Trophoblast cell (in vitro differentiated cells and primary cell): ENCODE measurements around the gene PRPH2.

Experiments
- DNase-seq, 2 donors: peaks; one replicate each; pipeline ENCODE4 v3.0.0-alpha.2; 2016
- H2AFZ ChIP-seq: 2 replicates; pipeline ENCODE4 v1.6.1; 2013; ENCODE audit warnings: low read length, moderate library complexity, mild to moderate bottlenecking; ENCODE audit not compliant: insufficient read depth, poor library complexity
- H2AK5ac ChIP-seq: 2 replicates; pipeline ENCODE4 v1.6.1; 2013; ENCODE audit warnings: mild to moderate bottlenecking, low read length
- H2BK120ac ChIP-seq: 2 replicates; pipeline ENCODE4 v1.6.1; 2013; ENCODE audit warnings: low read length, mild to moderate bottlenecking, moderate library complexity; ENCODE audit not compliant: insufficient read depth, poor library complexity
- H2BK12ac ChIP-seq: 2 replicates; pipeline ENCODE4 v1.6.1; 2013; ENCODE audit warnings: mild to moderate bottlenecking, low read length, moderate library complexity
- H2BK5ac ChIP-seq: 2 replicates; pipeline ENCODE4 v1.6.1; 2013; ENCODE audit warnings: low read length, low read depth, moderate library complexity, mild to moderate bottlenecking; ENCODE audit not compliant: poor library complexity
- H3K14ac ChIP-seq: 2 replicates; pipeline ENCODE4 v1.6.1; 2013; ENCODE audit warnings: mild to moderate bottlenecking, low read length
- H3K18ac ChIP-seq: 2 replicates; pipeline ENCODE4 v1.6.1; 2013; ENCODE audit warnings: mild to moderate bottlenecking, low read length
- H3K23ac ChIP-seq: 2 replicates; pipeline ENCODE4 v1.6.1; 2013; ENCODE audit warnings: low read length
- H3K27ac ChIP-seq: 2 replicates; pipeline ENCODE4 v1.5.1; 2013; ENCODE audit warnings: low read depth, mild to moderate bottlenecking, inconsistent platforms, low read length, moderate library complexity
- H3K27me3 ChIP-seq: 2 replicates; pipeline ENCODE4 v1.6.1; 2013; ENCODE audit warnings: inconsistent platforms, mild to moderate bottlenecking, low read length, moderate library complexity; ENCODE audit not compliant: insufficient read depth
- H3K36me3 ChIP-seq, 2 experiments: 1 replicate in 1 of 2; 2 replicates in 1 of 2; pipeline ENCODE4 v1.6.1; 2013; ENCODE audit warnings: low read length in 2 of 2, mild to moderate bottlenecking in 2 of 2, moderate library complexity in 1 of 2; ENCODE audit not compliant: insufficient read depth in 2 of 2, control insufficient read depth in 1 of 2
- H3K4ac ChIP-seq: 2 replicates; pipeline ENCODE4 v1.6.1; 2013; ENCODE audit warnings: low read depth, mild to moderate bottlenecking, low read length, moderate library complexity
- H3K4me1 ChIP-seq, 2 experiments: 1 replicate in 1 of 2; 2 replicates in 1 of 2; pipeline ENCODE4 v1.6.1; 2013; ENCODE audit warnings: low read length in 2 of 2, mild to moderate bottlenecking in 2 of 2, moderate library complexity in 1 of 2; ENCODE audit not compliant: insufficient read depth in 2 of 2, control insufficient read depth in 1 of 2
- H3K4me2 ChIP-seq: 2 replicates; pipeline ENCODE4 v1.6.1; 2013; ENCODE audit warnings: inconsistent platforms, mild to moderate bottlenecking, low read length, moderate library complexity
- H3K4me3 ChIP-seq: 2 replicates; pipeline ENCODE4 v1.5.1; 2013; ENCODE audit warnings: mild to moderate bottlenecking, low read depth, low read length, inconsistent platforms
- H3K79me1 ChIP-seq: one replicate; pipeline ENCODE4 v1.6.1; 2013; ENCODE audit warnings: low read length
- H3K79me2 ChIP-seq: 2 replicates; pipeline ENCODE4 v1.6.1; 2013; ENCODE audit warnings: low read length, mild to moderate bottlenecking; ENCODE audit not compliant: control insufficient read depth, insufficient read depth, poor library complexity
- H3K9ac ChIP-seq: 2 replicates; pipeline ENCODE4 v1.6.1; 2013; ENCODE audit warnings: mild to moderate bottlenecking, low read length
- H3K9me3 ChIP-seq: 2 replicates; pipeline ENCODE4 v1.6.1; 2013; ENCODE audit warnings: low read depth, mild to moderate bottlenecking, control low read depth, inconsistent platforms, low read length; ENCODE audit not compliant: insufficient read depth
- H4K12ac ChIP-seq: 2 replicates; pipeline ENCODE4 v1.6.1; 2013; ENCODE audit warnings: low read depth, mild to moderate bottlenecking, low read length, moderate library complexity
- H4K8ac ChIP-seq: 2 replicates; pipeline ENCODE4 v1.6.1; 2013; ENCODE audit warnings: low read depth, mild to moderate bottlenecking, low read length, moderate library complexity
- H4K91ac ChIP-seq: one replicate; pipeline ENCODE4 v1.6.1; 2013; ENCODE audit warnings: low read depth, mild to moderate bottlenecking, low read length, moderate library complexity
- WGBS: extraction: QIAGEN DNeasy Blood & Tissue Kit; methylation state at CpG from one replicate; pipeline ENCODE4 v1.1.7; 2013; ENCODE audit warnings: missing lambda C conversion rate; ENCODE audit not compliant: insufficient read length, insufficient coverage; ENCODE audit errors: extremely low coverage; 5-methylcytosine and 5-hydroxymethylcytosine counted together

The PRPH2 gene

GRCh38 chr6:42693725-42694323 lies 28.6 kb downstream of the PRPH2 start:
- no peak overlapping the region for H2BK5ac ChIP-seq
- H3K18ac ChIP-seq, result no peak overlapping the region
- H3K79me1 ChIP-seq, result no peaks in the 10 kb centered on the region
- no peak overlapping the region for H4K8ac ChIP-seq
- H2AFZ ChIP-seq, result no peak overlapping the region
- peaks cover 16 to 24% of the 10 kb centered on the region in 2 experiments for H3K36me3 ChIP-seq
- H3K9me3 ChIP-seq, result peaks cover 2% of the 10 kb centered on the region
- no peak overlapping the region for H4K91ac ChIP-seq
- no peak overlapping the region for H2BK120ac ChIP-seq
- H3K4me1 ChIP-seq, result peaks cover 0 to 4% of the 10 kb centered on the region in 2 experiments
- H4K12ac ChIP-seq, result no peak overlapping the region
- no CpG with 5 or more reads among the region's 2 CpGs for WGBS
- no peaks in the 10 kb centered on the region for H3K27me3 ChIP-seq
- no peak overlapping the region for H3K23ac ChIP-seq
- H3K79me2 ChIP-seq, result no peaks in the 10 kb centered on the region
- no peak overlapping the region for H3K27ac ChIP-seq
- no peak overlapping the region for H3K14ac ChIP-seq
- no peak for DNase-seq
- H2AK5ac ChIP-seq, result no peak overlapping the region
- H3K4ac ChIP-seq, result no peak overlapping the region
- H3K9ac ChIP-seq, result no peak overlapping the region
- no peak overlapping the region for H3K4me2 ChIP-seq
- H2BK12ac ChIP-seq, result no peak overlapping the region
- no peak overlapping the region for H3K4me3 ChIP-seq

GRCh38 chr6:42692137-42692911 lies 30.1 kb downstream of the PRPH2 start:
- Histone ChIP-seq H4K8ac (no peak overlapping the region), H3K4me1 (peaks cover 0 to 4% of the 10 kb centered on the region in 2 experiments), H3K27ac (no peak overlapping the region), H3K4me2 (no peak overlapping the region), H3K23ac (no peak overlapping the region), H2BK12ac (no peak overlapping the region), H2BK120ac (no peak overlapping the region), H3K79me1 (no peaks in the 10 kb centered on the region), H2AFZ (no peak overlapping the region), H3K18ac (no peak overlapping the region), H3K4ac (no peak overlapping the region), H3K79me2 (no peaks in the 10 kb centered on the region), H3K9ac (no peak overlapping the region), H3K14ac (no peak overlapping the region), H3K27me3 (no peaks in the 10 kb centered on the region), H4K12ac (no peak overlapping the region), H2AK5ac (no peak overlapping the region), H3K4me3 (no peak overlapping the region), H2BK5ac (no peak overlapping the region), H3K9me3 (peaks cover under 1% of the 10 kb centered on the region), H4K91ac (no peak overlapping the region), H3K36me3 (peaks cover 19 to 30% of the 10 kb centered on the region in 2 experiments)
- no peak for DNase-seq
- WGBS, result no CpG with 5 or more reads among the region's 4 CpGs

DNA sequence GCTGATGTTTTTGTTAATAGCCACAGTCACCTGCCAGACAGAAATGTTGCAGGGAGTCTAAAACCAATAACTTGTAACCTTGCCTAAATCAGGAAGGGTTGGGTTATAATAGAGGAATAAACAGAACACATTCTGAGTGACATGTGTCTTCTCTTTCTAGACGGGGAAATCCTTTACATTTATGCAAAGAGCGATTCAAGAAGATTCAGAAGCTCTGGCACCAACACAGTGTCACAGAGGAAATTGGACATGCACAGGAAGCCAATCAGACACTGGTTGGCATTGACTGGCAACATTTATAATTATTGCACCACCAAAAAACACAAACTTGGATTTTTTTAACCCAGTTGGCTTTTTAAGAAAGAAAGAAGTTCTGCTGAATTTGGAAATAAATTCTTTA lies 31.5 kb downstream of the PRPH2 start:
- no peak overlapping the region for H3K4me3 ChIP-seq
- no peak overlapping the region for H3K4ac ChIP-seq
- H2AFZ ChIP-seq, result no peak overlapping the region
- no peak overlapping the region for H3K4me2 ChIP-seq
- no peaks in the 10 kb centered on the region for H3K79me1 ChIP-seq
- no peaks in the 10 kb centered on the region for H3K4me1 ChIP-seq
- H3K14ac ChIP-seq, result no peak overlapping the region
- H4K91ac ChIP-seq, result no peak overlapping the region
- no peak overlapping the region for H3K27ac ChIP-seq
- no peak overlapping the region for H2BK120ac ChIP-seq
- no peaks in the 10 kb centered on the region for H3K9me3 ChIP-seq
- H4K12ac ChIP-seq, result no peak overlapping the region
- H4K8ac ChIP-seq, result no peak overlapping the region
- H3K18ac ChIP-seq, result no peak overlapping the region
- DNase-seq, result no peak
- no peaks in the 10 kb centered on the region for H3K27me3 ChIP-seq
- peaks cover 29 to 33% of the 10 kb centered on the region in 2 experiments for H3K36me3 ChIP-seq
- no peak overlapping the region for H2BK5ac ChIP-seq
- H2AK5ac ChIP-seq, result no peak overlapping the region
- no peak overlapping the region for H3K9ac ChIP-seq
- no peaks in the 10 kb centered on the region for H3K79me2 ChIP-seq
- no CpG with 5 or more reads among the region's 2 CpGs for WGBS
- no peak overlapping the region for H2BK12ac ChIP-seq
- no peak overlapping the region for H3K23ac ChIP-seq

DNA sequence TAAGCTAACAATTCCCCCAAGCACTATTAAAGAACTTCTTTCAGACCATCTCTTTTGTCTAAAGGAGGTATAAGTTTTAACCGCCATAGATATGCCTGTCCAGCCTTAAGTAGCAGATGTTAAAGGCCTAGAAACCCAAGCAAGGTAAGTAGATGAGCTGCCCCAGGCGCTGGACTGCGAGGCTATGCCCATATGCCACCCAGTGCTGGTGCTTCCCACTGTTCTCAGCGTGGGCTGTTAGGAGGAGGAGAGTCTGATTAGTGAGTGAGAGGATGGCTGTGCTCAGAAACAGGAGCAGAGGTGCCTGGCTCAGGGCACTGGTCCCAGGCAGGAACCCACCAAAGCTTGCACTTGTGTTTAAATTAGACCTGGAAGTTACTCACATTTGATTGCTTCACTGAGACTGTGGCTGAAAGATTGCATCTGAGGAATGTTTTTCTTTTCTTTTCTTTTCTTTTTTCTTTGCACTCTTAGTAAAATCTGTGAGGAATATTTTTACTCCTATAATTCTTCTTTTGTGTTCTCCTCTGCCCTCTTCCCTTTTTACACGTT lies 32.2 kb downstream of the PRPH2 start:
- no CpG with 5 or more reads among the region's 5 CpGs for WGBS
- no peak for DNase-seq
- no peak overlapping the region for H3K27ac ChIP-seq

More for the DNA sequence above, 32.2 kb downstream of the PRPH2 start:
- Histone ChIP-seq H3K14ac (no peak overlapping the region), H3K18ac (no peak overlapping the region), H3K9me3 (no peaks in the 10 kb centered on the region), H4K91ac (no peak overlapping the region), H4K12ac (no peak overlapping the region), H4K8ac (no peak overlapping the region), H2AK5ac (no peak overlapping the region), H2BK12ac (no peak overlapping the region), H3K4me3 (no peak overlapping the region), H3K4me2 (no peak overlapping the region), H2BK120ac (no peak overlapping the region), H3K4ac (no peak overlapping the region), H2BK5ac (no peak overlapping the region), H2AFZ (no peak overlapping the region), H3K36me3 (peaks cover 33 to 37% of the 10 kb centered on the region in 2 experiments), H3K79me1 (no peaks in the 10 kb centered on the region), H3K4me1 (no peaks in the 10 kb centered on the region), H3K27me3 (no peaks in the 10 kb centered on the region), H3K23ac (no peak overlapping the region), H3K9ac (no peak overlapping the region), H3K79me2 (no peaks in the 10 kb centered on the region)
